Cardiac septum (tissue), 1 donor: Measurements from ENCODE around the gene GPC3. TPM values are rescaled to one million over a fixed set of nuclear protein-coding genes. Genes with fewer than 3 reads are reported as not detected.

ENCODE experiments used
- DNase-seq: peaks from one replicate; pipeline ENCODE4 v3.0.0-alpha.2; 2020; ENCODE audit warnings: low spot score
- intact Hi-C: fragments of 100-400 bp; cut with DNase I; formaldehyde crosslinking; loops from one replicate; pipeline ENCODE4 v1.14.0; 2022
- total RNA-seq: library from RNA; stranded (reverse); fragmentation: NEBNext Ultra II Directional; extraction: Animal tissue kit (Norgen Biotek cat#: 25700); gene quantifications from one replicate; pipeline ENCODE4 v1.2.1, GENCODE V29; 2021
- donor health status: DM: no; HTN: no; CAD: no.

Gene GPC3
- total RNA-seq, 1 donor from 2014 or later, result 1.6 TPM

DNA sequence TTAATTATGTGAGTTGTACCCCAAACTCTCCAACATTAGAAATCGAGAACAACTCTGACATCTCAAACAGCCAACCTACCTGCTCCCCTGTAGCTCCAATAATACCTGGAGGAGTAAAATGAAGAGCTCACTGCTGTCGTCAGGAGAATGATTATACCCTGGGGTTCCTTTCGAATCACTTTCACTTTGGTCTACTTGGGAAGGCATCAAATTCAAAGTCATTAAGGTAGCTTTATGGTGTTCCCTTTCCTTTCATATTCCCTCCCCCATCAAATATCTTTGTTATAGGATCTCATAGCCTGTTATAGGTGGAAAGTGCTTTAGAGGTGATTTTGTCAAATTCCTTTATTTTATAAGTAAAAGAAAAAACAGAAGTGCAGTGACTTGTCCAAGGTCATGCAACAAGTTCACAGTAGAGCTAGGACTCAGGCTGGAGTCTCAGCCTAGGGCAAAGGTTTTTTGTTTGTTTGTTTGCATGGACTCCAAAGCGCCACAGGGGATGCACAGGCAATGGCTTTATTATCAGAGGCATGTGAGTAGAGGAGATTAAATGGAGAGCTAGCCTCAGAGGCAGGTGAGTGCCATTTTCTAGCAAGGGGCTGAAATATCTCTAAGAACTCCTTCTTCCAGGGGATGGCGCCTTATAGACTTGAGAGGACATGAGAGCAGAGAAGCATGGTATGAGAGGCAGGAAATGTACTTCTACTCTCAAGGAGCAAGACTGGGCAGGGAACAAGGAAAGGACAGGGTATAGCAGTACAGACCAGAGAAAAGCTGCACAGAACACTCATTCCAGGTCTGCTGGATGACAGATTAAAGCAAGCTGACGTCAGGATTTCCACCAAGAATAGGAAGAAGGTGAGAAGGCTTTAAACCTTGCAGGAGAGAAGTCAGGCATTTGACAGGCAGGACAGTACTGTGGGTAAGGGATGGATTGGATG is 308.0 kb downstream of the GPC3 start:
- no peak for DNase-seq
- intact Hi-C loops, result loop anchor here (10.0 kb wide), 1 partner anchor 703 kb away; no protein-coding TSS in a partner anchor

GRCh38 chrX:133676344-133677122 is 308.9 kb downstream of the GPC3 start:
- intact Hi-C loops, result loop anchor here (10.0 kb wide), 1 partner anchor 702 kb away; no protein-coding TSS in a partner anchor
- no peak for DNase-seq

GRCh38 chrX:133674726-133675470 is 310.5 kb downstream of the GPC3 start:
- intact Hi-C loops, result loop anchor here (10.0 kb wide), 1 partner anchor 700 kb away; no protein-coding TSS in a partner anchor
- no peak for DNase-seq

GRCh38 chrX:133670383-133670782 is 315.0 kb downstream of the GPC3 start:
- no peak for DNase-seq
- intact Hi-C loops, result loop anchor here (10.0 kb wide), 1 partner anchor 696 kb away; no protein-coding TSS in a partner anchor

GRCh38 chrX:133669214-133669613 is 316.2 kb downstream of the GPC3 start:
- no peak for DNase-seq
- intact Hi-C loops, result loop anchor here (5.0 kb wide), 1 partner anchor 332 kb away; no protein-coding TSS in a partner anchor

DNA sequence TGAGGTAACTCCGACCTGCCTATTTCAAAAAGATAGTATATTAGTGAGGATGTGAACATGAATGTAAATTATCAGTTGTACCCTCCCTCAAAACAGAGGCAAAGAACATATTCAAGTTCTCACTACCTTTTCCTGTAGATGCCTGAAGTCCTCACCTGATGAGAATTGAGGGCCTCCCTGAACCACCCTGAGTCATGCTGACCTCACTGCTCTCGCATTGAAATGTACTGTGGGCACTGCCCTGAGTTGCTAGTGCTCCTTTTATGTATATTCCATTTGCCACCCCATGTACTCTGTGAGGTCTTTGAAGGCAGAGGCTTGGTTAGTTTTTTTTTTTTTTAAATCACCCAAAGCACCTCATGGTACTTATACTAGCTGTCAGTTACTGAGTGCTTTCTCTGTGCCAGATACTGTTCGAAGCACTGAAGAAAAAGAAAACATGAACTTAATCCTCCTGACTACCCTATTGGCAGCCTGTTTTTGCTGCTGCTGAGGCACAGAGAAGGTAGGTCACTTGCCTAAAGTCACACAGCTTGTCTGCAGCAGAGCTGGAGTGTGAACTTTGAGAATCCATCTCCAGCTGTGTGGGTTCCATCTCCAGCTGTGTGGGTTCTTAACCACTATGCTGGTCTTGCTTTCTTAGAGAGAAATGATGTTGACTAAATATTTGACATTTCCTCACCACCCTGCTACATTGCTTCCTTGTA is 317.0 kb downstream of the GPC3 start:
- intact Hi-C loops, result loop anchor here (5.0 kb wide), 1 partner anchor 331 kb away; no protein-coding TSS in a partner anchor
- no peak for DNase-seq

GRCh38 chrX:133666256-133666655 is 319.1 kb downstream of the GPC3 start:
- intact Hi-C loops, result loop anchor here (5.0 kb wide), 1 partner anchor 329 kb away; no protein-coding TSS in a partner anchor
- no peak for DNase-seq

- intact Hi-C loops, result no loop called here
- DNase-seq, result no peak
Observed at GRCh38 chrX:133661962-133662839, 323.2 kb downstream of the GPC3 start.

GRCh38 chrX:133660281-133660680 is 325.1 kb downstream of the GPC3 start:
- intact Hi-C loops, result no loop called here
- DNase-seq, result no peak

DNA sequence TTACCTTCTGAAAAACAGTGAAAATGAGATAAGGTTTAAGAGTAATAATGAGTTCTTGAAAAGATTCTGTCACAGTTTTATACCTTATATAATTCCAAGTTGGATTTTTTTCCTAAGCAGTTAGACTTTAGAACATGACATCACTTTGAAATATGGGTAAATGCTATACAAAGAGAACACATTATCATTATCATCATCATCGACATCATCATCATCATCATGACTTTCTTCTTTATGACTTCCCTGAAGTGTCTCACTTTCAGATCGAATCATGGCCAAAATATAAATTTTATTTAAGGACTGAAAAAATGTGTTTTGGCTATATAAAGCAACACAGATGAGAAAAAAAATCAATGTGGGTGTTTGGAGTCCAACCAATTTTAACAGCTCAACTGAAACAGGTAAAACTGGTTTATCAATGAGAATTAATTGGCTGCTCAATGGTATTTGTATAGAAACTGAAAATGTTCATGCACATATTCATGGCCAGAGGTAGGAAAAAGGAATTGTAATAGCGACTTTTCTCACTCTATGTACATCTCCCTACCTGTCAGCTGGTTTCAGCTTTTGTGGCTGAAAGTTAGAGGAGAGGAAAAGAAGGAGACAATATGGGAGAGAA is 327.0 kb downstream of the GPC3 start:
- DNase-seq, result no peak
- intact Hi-C loops, result no loop called here

GRCh38 chrX:133655275-133656265 is 329.8 kb downstream of the GPC3 start:
- DNase-seq, result no peak
- intact Hi-C loops, result no loop called here

- no peak for DNase-seq
- intact Hi-C loops, result no loop called here
Observed at GRCh38 chrX:133654811-133655210, 330.6 kb downstream of the GPC3 start.

- no peak for DNase-seq
- intact Hi-C loops, result no loop called here
Observed at GRCh38 chrX:133653358-133653757, 332.0 kb downstream of the GPC3 start.

DNA sequence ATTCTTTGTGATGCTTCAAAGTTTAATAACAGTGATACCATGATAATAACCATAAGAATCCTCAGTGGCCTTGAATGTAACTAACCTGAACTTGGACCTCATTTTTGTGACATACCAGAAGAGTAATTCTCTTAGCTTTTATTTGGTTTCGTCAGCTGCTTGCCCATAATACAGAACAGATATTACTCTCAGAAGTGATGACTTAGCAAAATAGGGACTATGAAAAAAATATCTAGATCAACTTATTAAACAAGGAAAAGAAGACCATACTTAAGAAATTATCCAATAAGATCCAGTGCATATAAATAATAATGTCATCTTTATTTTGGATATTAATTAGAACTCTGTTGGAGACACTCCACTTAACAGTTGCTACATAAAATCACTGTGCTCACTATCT is 333.2 kb downstream of the GPC3 start:
- DNase-seq, result no peak
- intact Hi-C loops, result no loop called here

- no peak for DNase-seq
- intact Hi-C loops, result no loop called here
Observed at GRCh38 chrX:133650239-133650638, 335.2 kb downstream of the GPC3 start.

GRCh38 chrX:133649651-133650050 is 335.7 kb downstream of the GPC3 start:
- intact Hi-C loops, result no loop called here
- no peak for DNase-seq
